Stimulated activated CD4-positive, alpha-beta T cell treated with anti-CD3 and anti-CD28 coated beads, Interleukin-15, amount 100 ng/mL, for 48 hours (primary cell): ENCODE measurements around the gene TMEM184C.

Source experiments
- DNase-seq, 2 donors: peaks; one replicate each; pipeline ENCODE4 v3.0.0-alpha.2; 2020; ENCODE audit warnings: low read depth in 2 of 2

Gene TMEM184C

DNA sequence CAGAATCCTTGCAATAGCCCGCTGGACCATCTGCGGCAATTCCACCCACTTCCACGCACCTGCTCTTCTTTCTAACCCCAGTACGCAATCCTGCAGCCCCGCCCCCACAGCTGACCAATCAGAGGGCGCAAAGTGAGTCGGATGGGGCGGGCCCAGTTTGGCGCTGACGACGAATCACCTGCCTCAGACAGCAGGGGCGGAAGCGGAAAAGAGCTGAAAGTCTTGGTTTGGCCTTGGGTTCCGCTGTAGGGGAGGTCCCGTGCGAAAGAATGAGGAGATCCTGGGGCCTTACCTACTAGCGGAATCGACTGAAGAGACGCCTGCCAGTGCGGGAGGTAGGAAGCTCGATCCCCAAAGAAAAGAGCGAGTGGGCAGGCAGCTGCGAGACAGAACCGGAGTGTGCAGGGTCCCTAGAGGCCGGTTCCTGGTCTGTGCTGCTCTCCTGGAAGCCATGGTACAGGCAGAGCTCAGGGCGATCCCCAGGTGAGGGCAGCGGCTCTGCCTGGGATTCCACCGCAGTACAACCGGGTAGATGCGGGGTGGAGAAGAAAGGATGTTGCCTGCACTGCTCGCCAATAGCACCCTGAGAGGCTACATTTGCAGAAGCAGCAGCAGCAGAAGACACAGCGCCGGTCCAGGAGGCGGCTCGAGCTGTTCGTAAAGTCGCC, at the start of gene TMEM184C:
Gene TMEM184C, plus strand, starts transcription at position 225 of the 668 bp plus-strand sequence. CDS start 560 bp downstream, outside the sequence.
- DNase-seq = peak; percentile 95 to 98

DNA sequence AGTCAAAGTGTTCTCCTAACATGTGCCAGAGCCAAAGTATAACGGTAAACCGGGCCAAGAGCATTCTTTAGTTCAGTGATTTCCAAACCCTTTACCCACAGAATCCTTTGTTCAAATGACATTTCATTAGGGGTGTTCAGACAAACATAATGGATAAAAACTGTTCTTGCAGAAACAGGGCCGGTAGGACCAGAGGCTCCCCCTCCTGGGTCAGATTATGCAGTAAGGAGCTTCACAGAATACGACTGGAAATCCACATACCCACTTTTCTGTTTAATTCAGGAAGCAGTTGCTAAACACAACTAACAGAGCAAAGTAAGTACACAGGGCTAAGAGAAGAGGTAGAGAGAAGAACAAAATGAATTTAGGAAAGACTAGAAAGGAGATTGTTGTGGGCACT, 46.6 kb upstream of the TMEM184C start:
- no peak for DNase-seq

- no peak for DNase-seq
These were observed 46.0 kb upstream of the TMEM184C start for GRCh38 chr4:147571036-147571770.

DNA sequence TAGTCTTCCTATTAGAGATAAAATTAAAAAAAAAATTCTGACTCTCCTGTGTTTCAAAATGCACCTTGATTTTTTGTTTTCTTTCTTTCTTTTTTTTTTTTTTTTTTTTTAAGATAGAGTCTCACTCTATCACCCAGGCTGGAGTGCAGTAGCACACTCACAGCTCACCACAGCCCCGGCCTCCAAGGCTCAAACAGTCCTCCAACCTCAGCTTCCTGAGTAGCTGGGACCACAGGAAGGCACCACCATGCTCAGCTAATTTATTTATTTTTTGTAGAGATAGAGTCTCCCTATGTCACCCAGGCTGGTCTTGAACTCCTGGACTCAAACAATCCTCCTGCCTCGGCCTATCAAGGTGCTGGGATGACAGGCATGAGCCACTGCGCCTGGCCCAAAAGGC, 41.1 kb upstream of the TMEM184C start:
- no peak for DNase-seq

DNA sequence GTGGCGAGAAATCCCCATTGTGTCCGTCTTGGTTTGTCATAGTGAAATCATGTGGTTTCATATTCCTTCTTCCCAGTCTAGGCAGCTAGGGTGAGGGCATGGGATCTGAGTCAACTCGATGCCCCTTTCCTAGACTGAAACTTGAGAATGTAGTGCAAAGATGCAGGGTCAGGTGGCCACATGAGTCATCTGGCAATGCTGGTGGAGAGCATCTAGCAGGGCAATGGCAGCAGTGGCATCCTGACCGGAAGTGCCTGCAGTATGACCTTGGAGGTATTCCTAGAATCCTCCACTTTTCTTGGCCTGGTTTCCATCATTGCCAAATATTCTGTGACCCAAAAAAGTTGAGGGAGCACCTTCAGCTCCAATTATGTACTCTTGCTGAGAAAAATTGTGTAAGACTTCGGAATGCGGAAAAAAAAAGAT, 39.1 kb upstream of the TMEM184C start:
- no peak for DNase-seq

DNA sequence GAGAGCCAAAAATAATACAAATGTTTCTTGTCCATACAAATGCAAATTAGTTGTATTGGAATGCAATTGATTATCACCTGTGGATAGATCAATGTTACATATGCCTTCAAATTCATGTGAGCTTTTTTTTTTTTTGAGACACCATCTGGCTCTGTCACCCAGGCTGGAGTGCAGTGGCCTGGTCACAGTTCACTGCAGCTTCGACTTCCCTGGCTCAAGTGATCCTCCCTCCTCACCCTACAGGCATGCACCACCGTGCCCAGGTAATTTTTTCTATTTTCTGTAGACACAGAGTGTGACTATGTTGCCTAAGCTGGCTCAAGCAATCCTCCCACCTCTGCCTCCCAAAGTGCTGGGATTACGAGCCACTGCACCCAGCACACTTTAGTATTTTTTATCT, 38.6 kb upstream of the TMEM184C start:
- DNase-seq = no peak

DNA sequence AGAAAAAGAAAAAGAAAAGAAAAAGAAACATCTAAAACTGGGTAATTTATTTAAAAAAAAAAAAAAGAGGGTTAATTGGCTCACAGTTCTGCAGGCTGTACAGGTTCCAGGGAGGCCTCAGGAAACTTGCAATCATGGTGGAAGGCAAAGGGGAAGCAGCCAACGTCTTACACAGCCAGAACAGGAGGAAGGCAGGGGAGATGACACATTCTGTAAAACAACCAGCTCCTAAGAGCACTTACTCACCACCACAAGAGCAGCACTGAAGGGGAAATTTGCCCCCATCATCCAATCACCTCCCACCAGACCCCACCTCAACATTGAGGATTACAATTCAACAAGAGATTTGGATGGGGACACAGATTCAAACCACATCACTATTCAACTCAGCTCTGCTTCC, 36.8 kb upstream of the TMEM184C start:
- no peak for DNase-seq

- no peak for DNase-seq
These were observed 35.4 kb upstream of the TMEM184C start for GRCh38 chr4:147581606-147582350.

- DNase-seq = no peak
These were observed 34.7 kb upstream of the TMEM184C start for GRCh38 chr4:147582386-147583060.

DNA sequence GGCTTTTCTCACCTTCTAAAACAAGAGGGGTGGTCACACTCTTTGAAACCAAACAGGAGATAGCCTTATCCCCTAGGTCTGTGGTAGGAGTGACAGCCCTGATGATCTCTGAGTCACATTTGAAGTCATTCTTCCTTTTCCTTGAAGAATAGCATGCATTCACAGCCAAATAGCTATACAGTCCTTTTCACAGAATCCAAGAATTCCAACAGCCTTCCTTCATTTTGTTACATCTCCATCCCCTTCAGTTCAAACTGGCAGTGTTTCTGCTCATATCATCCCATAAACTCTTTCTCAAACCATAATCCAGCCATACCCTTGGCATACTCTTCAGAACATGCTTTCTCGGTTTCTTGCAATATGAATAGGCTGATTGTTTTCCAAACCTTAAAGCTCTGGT, 33.3 kb upstream of the TMEM184C start:
- no peak for DNase-seq

- DNase-seq = no peak
These were observed 31.2 kb upstream of the TMEM184C start for GRCh38 chr4:147586032-147586431.

DNA sequence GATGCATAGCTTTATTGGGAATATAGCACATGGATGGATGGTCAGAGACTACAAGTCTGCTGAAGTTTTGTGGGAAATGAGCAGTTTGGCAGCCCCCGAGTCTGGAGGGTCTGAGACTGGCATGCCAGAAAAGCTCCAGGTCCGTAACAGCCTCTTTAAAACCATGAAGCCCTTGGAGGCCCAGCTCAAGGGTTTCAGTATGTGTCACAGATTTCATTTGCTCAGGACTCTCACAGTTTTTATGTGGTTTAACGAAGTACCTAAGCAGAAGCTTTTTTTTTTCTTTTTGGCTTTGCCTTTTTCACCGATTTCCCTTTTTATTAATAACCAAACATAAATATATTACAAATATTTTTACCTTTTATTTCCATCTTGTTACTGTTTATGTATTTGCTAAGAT, 30.6 kb upstream of the TMEM184C start:
- no peak for DNase-seq

GRCh38 chr4:147587041-147587440, 30.2 kb upstream of the TMEM184C start:
- DNase-seq = no peak

- DNase-seq = no peak
These were observed 27.6 kb upstream of the TMEM184C start for GRCh38 chr4:147589586-147589985.

DNA sequence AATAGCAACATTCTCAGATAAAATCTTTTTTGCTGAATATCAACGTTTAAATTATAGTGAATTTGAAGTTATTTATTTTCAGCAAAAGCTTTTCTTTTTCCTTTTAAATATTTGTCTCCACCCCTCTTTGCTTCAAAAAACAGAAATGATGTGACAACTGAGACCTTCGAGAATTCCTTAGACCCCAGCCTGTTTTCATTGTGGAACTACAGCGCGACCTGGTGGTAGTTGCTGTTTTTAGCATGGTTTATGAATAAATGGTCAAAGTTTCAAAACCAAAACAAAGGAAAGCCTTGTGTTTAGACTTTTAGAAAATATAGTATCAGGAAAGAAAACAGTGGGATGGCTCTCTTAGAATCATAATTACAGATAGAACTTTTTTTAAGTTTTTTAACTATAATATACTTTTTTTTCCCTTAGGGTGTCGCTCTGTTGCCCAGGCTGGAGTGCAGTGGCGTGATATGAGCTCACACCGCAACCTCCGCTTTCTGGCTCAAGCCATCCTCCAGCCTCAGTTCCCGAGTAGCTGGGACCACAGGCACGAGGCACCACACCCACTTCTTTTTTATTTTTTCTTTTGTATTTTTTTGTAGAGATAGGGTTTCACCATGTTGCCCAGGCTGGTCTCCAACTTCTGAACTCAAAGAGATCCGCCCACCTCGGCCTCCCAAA, 26.8 kb upstream of the TMEM184C start:
- peak in 1 of 2 donors; percentile 27 for DNase-seq

DNA sequence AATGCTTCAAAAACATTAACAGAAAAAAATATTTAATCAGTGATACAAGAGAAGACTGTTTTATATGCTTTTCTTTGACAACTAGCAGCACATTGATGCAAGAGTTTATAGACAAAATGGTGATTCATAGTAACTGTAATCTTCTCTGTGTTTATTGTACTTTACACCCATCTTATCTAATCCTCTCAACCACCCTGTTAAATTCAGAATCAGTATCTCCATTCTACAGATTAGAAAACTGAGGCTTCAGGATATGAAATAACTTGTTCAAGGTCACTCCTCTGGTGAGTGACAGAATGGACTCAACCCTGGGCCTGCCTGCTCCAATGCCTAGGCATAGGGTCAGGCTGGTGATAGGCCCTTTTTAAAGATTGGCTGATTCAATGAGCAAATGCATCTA, 26.1 kb upstream of the TMEM184C start:
- no peak for DNase-seq

- no peak for DNase-seq
These were observed 23.1 kb upstream of the TMEM184C start for GRCh38 chr4:147594107-147594506.

DNA sequence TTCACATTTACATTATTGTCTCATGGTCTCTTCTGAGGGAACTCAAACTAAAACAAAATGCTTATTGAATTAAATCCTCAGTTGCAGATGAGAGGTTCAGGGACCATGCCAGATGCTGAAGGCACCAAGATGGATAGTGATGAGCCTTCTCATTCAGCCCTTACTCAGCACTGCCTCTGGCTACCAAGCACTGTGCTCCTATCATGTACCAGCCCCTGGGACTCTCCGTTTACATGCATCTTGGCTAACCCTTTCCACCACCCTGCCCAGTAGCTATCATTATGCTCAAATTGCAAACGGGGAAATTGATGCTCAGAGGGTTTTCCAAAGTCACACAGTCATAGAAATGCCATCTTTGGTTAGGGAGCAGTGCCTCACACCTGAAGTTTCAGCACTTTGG, 22.6 kb upstream of the TMEM184C start:
- DNase-seq = no peak

GRCh38 chr4:147596377-147596776, 20.8 kb upstream of the TMEM184C start:
- no peak for DNase-seq

DNA sequence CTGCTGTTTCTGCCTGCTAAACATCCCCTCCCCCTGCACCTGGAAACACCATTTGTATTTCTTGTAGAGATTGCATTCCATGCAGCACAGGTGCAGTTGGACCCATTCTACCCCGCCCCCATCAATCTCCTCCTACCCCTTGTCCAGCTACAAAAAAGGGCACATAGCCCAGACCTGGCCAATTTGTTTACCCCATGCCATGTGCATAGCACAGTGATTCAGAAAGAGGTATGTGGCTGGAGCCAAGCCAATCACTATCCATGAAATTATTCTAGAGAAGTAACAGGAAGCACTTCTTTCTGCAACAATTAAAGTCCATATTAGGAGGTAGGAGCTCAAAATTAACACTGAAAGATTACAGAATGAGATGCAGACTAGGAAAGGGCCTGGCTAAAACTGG, 20.2 kb upstream of the TMEM184C start:
- DNase-seq = no peak

- no peak for DNase-seq
These were observed 19.6 kb upstream of the TMEM184C start for GRCh38 chr4:147597561-147597960.

DNA sequence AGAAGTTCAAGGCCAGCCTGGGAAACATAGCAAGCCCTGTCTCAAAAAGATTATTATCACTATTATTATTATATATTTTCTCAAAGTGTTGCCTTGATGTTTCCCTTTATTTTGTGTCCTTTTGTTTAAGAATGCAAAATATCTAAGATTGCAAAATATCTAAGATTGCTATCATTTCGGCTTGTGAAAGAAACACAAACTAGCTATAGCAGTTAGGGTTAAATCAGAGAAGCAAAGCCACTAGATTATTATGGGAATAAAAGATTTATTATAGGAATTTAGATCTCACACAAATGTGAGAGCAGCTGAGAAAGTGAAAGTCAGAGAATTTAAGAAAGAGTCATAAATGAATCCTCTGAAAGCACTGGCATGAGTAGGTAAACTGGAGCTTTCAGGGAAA, 18.0 kb upstream of the TMEM184C start:
- DNase-seq = no peak
